ENCODE measurements around the gene ORMDL1. TPM values are rescaled to one million over a fixed set of nuclear protein-coding genes. Genes with fewer than 3 reads are reported as not detected.

ORMDL1 gene, protein sequence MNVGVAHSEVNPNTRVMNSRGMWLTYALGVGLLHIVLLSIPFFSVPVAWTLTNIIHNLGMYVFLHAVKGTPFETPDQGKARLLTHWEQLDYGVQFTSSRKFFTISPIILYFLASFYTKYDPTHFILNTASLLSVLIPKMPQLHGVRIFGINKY
- 116 TPM for total RNA-seq (2013)
- polyA plus RNA-seq (100 to 1,000 TPM in 1 of 3 donors, 10 to 100 TPM in 2; 76.4 to 204 (median 93.2) TPM), polyA minus RNA-seq (17.8 and 20.0 TPM in 2 replicates), total RNA-seq (14.7 to 92.0 (median 73.0) reads per million in 11 experiments)

DNA sequence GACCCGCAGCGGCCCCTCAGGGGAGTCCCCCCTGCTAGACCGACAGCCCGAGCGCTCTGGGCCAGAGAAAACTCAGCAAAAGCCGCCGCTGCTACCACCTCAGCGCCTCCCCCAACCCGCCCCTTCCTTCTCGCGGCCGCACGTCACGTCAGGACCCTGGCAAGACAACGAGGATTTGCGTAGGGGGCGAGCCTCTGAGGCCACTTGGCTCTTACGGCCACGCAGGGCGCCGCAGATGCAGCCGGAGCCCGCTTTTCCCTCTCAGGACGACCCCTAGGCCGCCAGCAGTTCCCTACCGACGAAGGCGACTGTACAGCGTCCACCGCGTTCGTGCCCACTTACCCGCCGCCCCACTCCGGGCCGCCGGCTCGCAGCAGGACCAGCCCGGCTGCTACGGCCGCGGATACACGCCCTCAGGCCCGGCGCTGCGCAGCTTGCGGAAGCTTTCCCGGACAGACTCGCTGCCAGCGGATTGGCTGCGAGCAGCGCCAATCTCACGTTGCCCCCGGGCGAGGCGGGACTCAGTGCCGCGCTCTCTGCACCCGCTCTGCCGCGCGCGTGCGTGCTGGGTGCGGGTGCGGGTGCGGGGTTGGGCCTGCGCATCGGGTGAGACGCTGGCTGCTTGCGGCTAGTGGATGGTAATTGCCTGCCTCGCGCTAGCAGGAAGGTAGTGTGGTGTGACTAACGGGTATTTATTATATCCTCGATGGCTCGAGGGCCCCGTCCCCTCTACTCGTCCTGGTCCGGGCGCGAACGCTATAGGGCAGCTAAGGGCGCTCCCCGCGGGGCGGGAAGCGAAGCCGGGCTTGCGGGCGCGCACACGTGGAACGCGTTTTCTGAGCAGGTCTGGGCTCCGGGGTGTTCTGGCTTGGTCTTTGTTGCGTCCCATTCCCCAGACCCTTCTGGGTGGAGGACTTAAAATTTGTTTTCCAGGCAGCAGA, at the start of gene ORMDL1, which contains the start of gene PMS1:
TSS of gene ORMDL1 (minus strand) at position 413 of the 941 bp plus-strand sequence. CDS start 1,744 bp downstream, outside the sequence.
TSS of gene PMS1 (plus strand) at position 524 of the 941 bp plus-strand sequence. CDS start 7,360 bp downstream, outside the sequence.
- H3K4me1 Mint-ChIP-seq, result peaks cover 36% of the 10 kb centered on the region
- WGBS (ENCODE audit: insufficient coverage), result under 1% methylated on average over 96 of the region's 96 CpGs
- H3K4me2 ChIP-seq (replicated peaks; ENCODE audit: extremely low read depth, low read length, poor library complexity, severe bottlenecking), result peak within 1 kb of the TSS; percentile 89

More for the DNA sequence above, at the start of gene ORMDL1, which contains the start of gene PMS1:
- Mint-ChIP-seq H3K4me3 (peak within 1 kb of the TSS; percentile 90 to 94), H3K36me3 (peaks cover 23 to 30% of the 10 kb centered on the region in 2 donors), H3K27ac (peak within 1 kb of the TSS; percentile 89 to 97 (median 94)), H3K27me3 (ENCODE audit: low read depth in 3 of 3) (no peaks in the 10 kb centered on the region), H3K9me3 (no peaks in the 10 kb centered on the region)
- Histone ChIP-seq H3K79me2 (ENCODE audit: insufficient read depth, low read length) (peaks cover 83% of the 10 kb centered on the region), H4K20me1 (ENCODE audit: insufficient read depth, low read length) (peaks cover 11% of the 10 kb centered on the region), H3K4me3 (replicated peaks in 1 of 3; ENCODE audit: low read depth in 2 of 3, low read length in 3 of 3) (peak within 1 kb of the TSS; percentile 78 to 89 (median 85)), H3K27ac (ENCODE audit: low read depth in 1 of 2, low read length in 2 of 2) (peak within 1 kb of the TSS; percentile 81 to 90), H3K9me3 (replicated peaks in 1 of 2; ENCODE audit: control insufficient read depth in 1 of 2, insufficient read depth in 1 of 2, low read length in 2 of 2) (no peaks in the 10 kb centered on the region), H3K4me1 (ENCODE audit: control insufficient read depth in 1 of 2, insufficient read depth in 2 of 2, low read length in 2 of 2) (peaks cover 28 to 33% of the 10 kb centered on the region in 2 donors), H2AFZ (ENCODE audit: insufficient read depth, low read depth, low read length, poor library complexity, severe bottlenecking) (peak within 1 kb of the TSS; percentile 92), H3K9ac (ENCODE audit: insufficient read depth, low read length, poor library complexity, severe bottlenecking) (peak within 1 kb of the TSS; percentile 76), H3K27me3 (ENCODE audit: control insufficient read depth in 2 of 2, insufficient read depth in 2 of 2, low read length in 2 of 2) (no peaks in the 10 kb centered on the region), H3K36me3 (replicated peaks in 1 of 2; ENCODE audit: control insufficient read depth in 1 of 2, insufficient read depth in 2 of 2, low read length in 2 of 2) (peaks cover 21 to 29% of the 10 kb centered on the region in 2 donors)
- DNase-seq, result peak; percentile 93
- TF ChIP-seq CTCF (IDR thresholded peaks at IDR 0.05), result no peak
- intact Hi-C loops (cut with micrococcal nuclease), result loop anchor here (5.0 to 10.0 kb wide), 3 partner anchors 112 to 339 kb away; partner anchors contain the start of genes ANKAR (in 1 of the 2), ASNSD1 (in 1 of the 2) and WDR75 (in 1 of the 2)
